H1 (cell line): ENCODE measurements around the gene RCBTB1. TPM values are rescaled to one million over a fixed set of nuclear protein-coding genes. Genes with fewer than 3 reads are reported as not detected.

Source experiments
- EGR1 ChIP-seq: IDR thresholded peaks from 2 replicates; pipeline ENCODE4 v1.6.1; 2011; ENCODE audit warnings: low read depth, low read length, borderline replicate concordance
- KDM4A ChIP-seq: IDR thresholded peaks from one replicate; pipeline ENCODE4 v1.7.1; 2012; ENCODE audit warnings: low read depth, mild to moderate bottlenecking, moderate library complexity, low read length, inconsistent platforms; ENCODE audit not compliant: severe bottlenecking
- polyA plus RNA-seq, 7 experiments: library from polyadenylated mRNA; depleted of rRNA in 3 of 7; stranded (reverse) in 5 of 7; unstranded in 2 of 7; fragments of >200 nt in 5 of 7; fragments of 200-250 nt in 2 of 7; gene quantifications; 1 replicate in 5 of 7; 2 replicates in 1 of 7; 4 replicates in 1 of 7; pipeline versions ENCODE4 v1.2.1 to v1.2.3, GENCODE V29; 2011 to 2013; ENCODE audit warnings: missing spikeins in 2 of 7, mixed read lengths in 2 of 7
- total RNA-seq: library from RNA; stranded (reverse); fragmentation: NEBNext Ultra II Directional; extraction: Animal tissue kit (Norgen Biotek cat#: 25700); gene quantifications from 2 replicates; pipeline ENCODE4 v1.2.1, GENCODE V29; 2021

The RCBTB1 gene
- total and polyA plus RNA-seq, 2 of the 8 experiments (the other 6 are each of a cell fraction or from before 2014, with no cell fraction given): 13.7 to 29.8 TPM

- TF ChIP-seq EGR1: no peak
- no peak for TF ChIP-seq KDM4A
Observed at GRCh38 chr13:49602005-49602404, 16.6 kb upstream of the RCBTB1 start (continued).
